Peyer's patch (tissue), 4 donors: Measurements from ENCODE around the gene ZNF462.

Experiments
- CTCF ChIP-seq, 6 experiments: fragments of 450-650 bp in 4 of 6; fragments of 200-600 bp in 2 of 6; sonication (generic) in 1 of 6; IDR thresholded peaks; one replicate each; pipeline ENCODE4 v1.5.1; 2017 to 2019; ENCODE audit warnings: antibody characterized with exemption in 6 of 6, mild to moderate bottlenecking in 3 of 6, moderate library complexity in 1 of 6
- POLR2A ChIP-seq, 2 donors: fragments of 450-650 bp; IDR thresholded peaks; one replicate each; pipeline ENCODE4 v1.5.1; 2017; ENCODE audit warnings: antibody characterized with exemption in 2 of 2, mild to moderate bottlenecking in 2 of 2, moderate library complexity in 2 of 2

DNA sequence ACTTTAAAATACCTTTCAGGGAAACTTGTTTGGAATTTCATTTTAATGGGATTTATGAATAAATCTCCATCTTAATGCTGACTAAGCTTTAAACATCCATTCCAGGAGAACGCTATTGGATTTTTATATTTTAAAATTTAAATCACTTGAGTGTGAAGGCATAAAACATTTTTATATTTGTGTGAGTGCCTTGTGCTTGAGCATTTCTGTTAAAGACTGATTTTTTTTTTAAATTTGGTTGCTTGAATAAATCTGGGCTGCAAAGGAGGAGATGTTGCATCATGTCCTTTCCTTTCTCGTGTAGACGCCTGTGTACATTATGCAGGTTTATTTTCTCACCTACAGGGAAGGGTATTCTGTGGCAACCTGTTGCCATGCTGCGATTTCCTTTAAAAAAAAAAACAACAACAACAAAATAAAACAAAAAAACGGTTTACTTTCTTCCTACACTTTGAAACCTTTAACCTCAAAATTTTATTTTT, 108.1 kb downstream of the ZNF462 start:
- TF ChIP-seq CTCF (IDR thresholded peaks at IDR 0.05) = no peak
- no peak for TF ChIP-seq POLR2A (IDR thresholded peaks at IDR 0.05)
